Peyer's patch (tissue), 4 donors: ENCODE measurements around the gene TMX1.

Experiments
- POLR2A ChIP-seq, 2 donors: fragments of 450-650 bp; IDR thresholded peaks; one replicate each; pipeline ENCODE4 v1.5.1; 2017; ENCODE audit warnings: antibody characterized with exemption in 2 of 2, mild to moderate bottlenecking in 2 of 2, moderate library complexity in 2 of 2
- TF ChIP-seq, protein P1 (sequence below), 6 experiments: fragments of 450-650 bp in 4 of 6; fragments of 200-600 bp in 2 of 6; sonication (generic) in 1 of 6; IDR thresholded peaks; one replicate each; pipeline ENCODE4 v1.5.1; 2017 to 2019; ENCODE audit warnings: antibody characterized with exemption in 6 of 6, mild to moderate bottlenecking in 3 of 6, moderate library complexity in 1 of 6

GRCh38 chr14:51224551-51224950 is 15.5 kb upstream of the TMX1 start:
- TF ChIP-seq, protein P1, sequence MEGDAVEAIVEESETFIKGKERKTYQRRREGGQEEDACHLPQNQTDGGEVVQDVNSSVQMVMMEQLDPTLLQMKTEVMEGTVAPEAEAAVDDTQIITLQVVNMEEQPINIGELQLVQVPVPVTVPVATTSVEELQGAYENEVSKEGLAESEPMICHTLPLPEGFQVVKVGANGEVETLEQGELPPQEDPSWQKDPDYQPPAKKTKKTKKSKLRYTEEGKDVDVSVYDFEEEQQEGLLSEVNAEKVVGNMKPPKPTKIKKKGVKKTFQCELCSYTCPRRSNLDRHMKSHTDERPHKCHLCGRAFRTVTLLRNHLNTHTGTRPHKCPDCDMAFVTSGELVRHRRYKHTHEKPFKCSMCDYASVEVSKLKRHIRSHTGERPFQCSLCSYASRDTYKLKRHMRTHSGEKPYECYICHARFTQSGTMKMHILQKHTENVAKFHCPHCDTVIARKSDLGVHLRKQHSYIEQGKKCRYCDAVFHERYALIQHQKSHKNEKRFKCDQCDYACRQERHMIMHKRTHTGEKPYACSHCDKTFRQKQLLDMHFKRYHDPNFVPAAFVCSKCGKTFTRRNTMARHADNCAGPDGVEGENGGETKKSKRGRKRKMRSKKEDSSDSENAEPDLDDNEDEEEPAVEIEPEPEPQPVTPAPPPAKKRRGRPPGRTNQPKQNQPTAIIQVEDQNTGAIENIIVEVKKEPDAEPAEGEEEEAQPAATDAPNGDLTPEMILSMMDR (IDR thresholded peaks at IDR 0.05), result no peak
- TF ChIP-seq POLR2A (IDR thresholded peaks at IDR 0.05), result no peak
